ENCODE results near the gene CITED1. TPM values are rescaled to one million over a fixed set of nuclear protein-coding genes. Genes with fewer than 3 reads are reported as not detected.

Gene CITED1
- total RNA-seq, 2 donors from 2014 or later: not detected

GRCh38 chrX:72272868-72273267 is 32.8 kb downstream of the CITED1 start:
- no peak for DNase-seq (ENCODE audit: low spot score)
- intact Hi-C loops (cut with DNase I): no loop called here

GRCh38 chrX:72271812-72272211 is 33.9 kb downstream of the CITED1 start:
- DNase-seq (ENCODE audit: low spot score): no peak
- intact Hi-C loops (cut with DNase I): no loop called here

- intact Hi-C loops (cut with DNase I): no loop called here
- DNase-seq (ENCODE audit: low spot score): no peak
Measured at GRCh38 chrX:72271091-72271788, 34.5 kb downstream of the CITED1 start.

DNA sequence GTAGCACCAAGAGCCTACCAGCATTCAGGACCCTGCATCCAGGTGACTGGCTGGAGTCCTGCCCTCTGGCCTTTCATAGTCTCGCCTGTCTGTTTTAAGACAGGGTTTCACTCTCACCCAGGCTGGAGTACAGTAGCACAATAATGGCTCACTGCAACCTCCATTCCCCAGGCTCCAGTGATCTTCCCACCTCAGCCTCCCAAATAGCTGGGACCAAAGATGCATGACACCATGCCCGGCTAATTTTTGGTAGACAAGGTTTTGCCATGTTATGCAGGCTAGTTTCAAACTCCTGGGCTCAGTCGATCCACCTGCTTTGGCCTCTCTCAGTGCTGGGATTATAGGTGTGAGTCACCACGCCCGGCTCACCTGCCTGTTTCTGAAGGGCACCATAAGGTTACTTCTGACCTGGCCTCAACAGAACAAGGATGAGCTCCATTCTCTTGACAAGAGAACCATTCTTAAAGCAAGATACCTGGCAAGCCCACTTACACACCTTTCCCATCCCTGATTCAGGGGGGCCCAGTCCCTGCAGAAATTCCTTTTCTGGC is 35.3 kb downstream of the CITED1 start:
- intact Hi-C loops (cut with DNase I): no loop called here
- no peak for DNase-seq (ENCODE audit: low spot score)

DNA sequence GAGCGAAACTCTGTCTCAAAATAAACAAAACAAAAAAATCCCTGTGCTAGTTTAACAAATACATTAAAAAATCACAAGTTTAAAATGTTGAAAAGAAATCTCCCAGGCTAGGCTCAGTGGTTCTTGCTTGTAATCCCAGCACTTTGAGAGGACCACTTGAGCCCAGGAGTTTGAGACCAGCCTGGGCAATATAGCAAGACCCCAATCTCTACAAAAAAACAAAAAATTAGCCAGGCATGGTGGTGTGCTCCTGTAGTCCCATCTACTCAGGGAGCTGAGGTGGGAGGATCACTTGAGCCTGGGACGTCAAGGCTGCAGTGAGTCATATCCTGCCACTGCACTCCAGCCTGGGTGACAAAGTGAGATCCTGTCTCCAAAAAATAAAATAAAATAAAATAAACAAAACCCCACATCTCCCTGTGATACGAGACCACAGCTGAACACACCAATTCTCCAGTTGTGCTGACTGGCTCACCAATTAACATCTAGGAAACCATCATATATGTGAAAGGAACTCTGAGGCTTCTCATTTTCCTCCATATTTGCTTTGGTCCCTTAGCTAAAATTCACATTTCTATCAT is 36.0 kb downstream of the CITED1 start:
- DNase-seq (ENCODE audit: low spot score): no peak
- intact Hi-C loops (cut with DNase I): loop anchor here in 1 of 2 donors (5.0 kb wide), 1 partner anchor 1508 kb away; no protein-coding TSS in a partner anchor

DNA sequence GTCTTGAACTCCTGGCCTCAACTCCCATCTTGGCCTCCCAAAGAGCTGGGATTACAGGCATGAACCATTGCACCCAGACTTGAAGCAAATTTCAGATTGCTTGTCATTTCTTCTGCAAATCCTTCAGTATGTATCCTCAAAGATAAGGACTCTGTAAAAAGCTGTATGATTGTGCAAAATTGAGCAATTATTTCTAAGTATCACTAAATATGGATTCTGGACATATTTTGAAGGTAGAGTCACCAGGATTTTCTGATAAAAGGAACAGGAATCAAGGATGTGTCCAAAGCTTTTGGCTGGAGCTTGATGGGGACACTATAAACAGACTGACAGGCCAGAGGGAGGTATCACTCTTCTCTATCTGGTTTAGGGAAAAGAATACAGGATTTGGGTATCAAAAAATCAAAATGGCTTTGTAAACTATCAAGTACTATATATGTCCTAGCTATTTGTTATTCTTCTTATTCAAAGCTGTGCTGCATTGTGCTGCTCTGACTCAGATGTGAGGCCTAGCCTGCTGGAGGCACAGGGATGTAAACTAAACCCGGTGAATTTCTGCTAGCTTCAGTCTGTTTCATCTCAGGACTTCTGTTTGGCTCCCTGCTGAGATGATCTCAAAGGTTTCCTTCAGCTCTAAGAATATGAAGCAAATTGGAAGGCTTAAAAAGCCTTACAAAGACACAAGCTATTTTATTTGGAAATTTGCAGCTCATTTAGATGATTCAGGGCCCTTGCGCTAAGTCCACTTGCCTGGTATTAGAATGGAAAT is 36.9 kb downstream of the CITED1 start:
- no peak for DNase-seq (ENCODE audit: low spot score)
- intact Hi-C loops (cut with DNase I): loop anchor here in 1 of 2 donors (5.0 kb wide), 1 partner anchor 1509 kb away; no protein-coding TSS in a partner anchor

- intact Hi-C loops (cut with DNase I): loop anchor here in 1 of 2 donors (5.0 kb wide), 1 partner anchor 1512 kb away; no protein-coding TSS in a partner anchor
- no peak for DNase-seq (ENCODE audit: low spot score)
Measured at GRCh38 chrX:72265263-72265662, 40.5 kb downstream of the CITED1 start.

DNA sequence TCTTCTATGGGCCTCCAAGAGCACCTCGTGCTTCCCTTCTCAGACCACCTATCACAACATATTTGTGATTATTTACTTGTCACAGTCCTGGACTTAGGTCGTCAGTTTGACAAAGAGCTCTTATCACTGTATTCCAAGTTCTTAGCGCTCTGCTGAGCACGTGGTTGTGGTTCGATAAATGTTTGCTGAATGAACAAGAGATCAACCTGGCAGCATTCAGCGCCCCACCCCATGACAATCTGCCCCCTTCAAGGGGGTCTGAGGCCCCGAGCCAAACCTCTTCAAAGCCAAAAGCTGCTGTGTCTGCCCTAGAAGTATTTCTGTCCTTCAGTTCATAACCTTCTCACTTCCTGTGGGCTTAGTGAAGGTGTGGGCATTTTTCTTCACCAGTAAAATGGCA is 43.6 kb downstream of the CITED1 start:
- intact Hi-C loops (cut with DNase I): no loop called here
- no peak for DNase-seq (ENCODE audit: low spot score)

GRCh38 chrX:72260448-72260847 is 45.3 kb downstream of the CITED1 start:
- intact Hi-C loops (cut with DNase I): no loop called here
- no peak for DNase-seq (ENCODE audit: low spot score)

DNA sequence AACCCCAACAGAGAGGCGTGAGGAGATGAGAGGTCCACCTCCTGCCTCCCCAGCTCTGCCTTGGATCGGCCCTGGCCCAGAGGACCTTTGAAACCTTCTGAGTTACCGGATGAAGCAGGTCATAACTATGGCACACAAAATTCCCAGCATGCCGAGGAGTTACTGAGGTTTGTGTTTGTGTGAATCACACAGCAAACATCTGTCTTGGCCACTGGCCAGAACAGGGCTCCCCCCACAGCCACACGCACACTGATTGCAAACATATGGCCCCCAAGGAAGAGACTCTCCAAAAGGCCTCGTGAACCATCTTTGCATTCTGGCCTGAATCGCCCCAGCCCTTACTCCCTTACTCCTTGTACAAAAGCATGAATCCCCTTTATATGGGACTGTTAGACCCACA is 47.5 kb downstream of the CITED1 start:
- no peak for DNase-seq (ENCODE audit: low spot score)
- intact Hi-C loops (cut with DNase I): loop anchor here in 1 of 2 donors (1.0 kb wide), 1 partner anchor 45 kb away; no protein-coding TSS in a partner anchor

GRCh38 chrX:72255864-72256263 is 49.9 kb downstream of the CITED1 start:
- intact Hi-C loops (cut with DNase I): no loop called here

GRCh38 chrX:72255445-72255844 is 50.3 kb downstream of the CITED1 start:
- intact Hi-C loops (cut with DNase I): no loop called here
- DNase-seq (ENCODE audit: low spot score): no peak

More at GRCh38 chrX:72255864-72256263, 49.9 kb downstream of the CITED1 start:
- no peak for DNase-seq (ENCODE audit: low spot score)

DNA sequence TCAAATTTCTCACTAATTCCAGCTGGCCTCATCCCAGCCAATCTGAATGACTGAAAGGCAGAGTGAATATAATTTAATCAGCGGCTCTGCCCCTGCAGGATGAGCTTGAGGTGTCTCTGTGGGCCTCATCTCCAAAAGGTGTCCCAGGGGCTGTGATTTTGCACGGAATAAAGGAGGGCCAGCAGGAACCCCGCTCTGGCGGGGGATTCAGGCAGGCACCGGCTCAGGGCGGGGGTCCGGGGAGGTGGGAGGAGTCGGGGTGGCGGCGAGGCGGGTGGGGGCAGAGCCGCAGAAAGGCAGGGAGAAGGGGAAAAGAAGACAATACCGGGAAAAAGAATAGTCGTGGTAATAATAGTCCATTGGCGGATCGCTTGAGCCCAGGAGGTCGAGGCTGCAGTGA is 50.9 kb downstream of the CITED1 start:
- DNase-seq (ENCODE audit: low spot score): no peak
- intact Hi-C loops (cut with DNase I): no loop called here

DNA sequence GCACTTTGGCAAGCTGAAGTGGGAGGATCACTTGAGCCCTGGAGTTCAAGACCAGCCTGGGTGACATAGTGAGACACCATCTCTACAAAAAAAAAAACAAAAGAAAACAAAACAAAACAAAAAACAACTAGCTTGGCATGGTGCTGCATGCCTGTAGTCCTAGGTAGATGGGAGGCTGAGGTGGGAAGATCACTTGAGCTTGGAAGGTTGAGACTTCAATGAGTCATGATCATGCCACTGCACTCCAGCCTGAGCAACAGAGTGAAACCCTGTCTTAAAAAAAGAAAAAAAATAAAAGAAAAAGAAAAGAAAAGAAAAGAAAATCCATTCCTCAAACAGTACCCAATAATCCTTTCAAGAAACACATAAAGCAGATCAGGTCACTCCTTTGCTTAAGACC is 52.0 kb downstream of the CITED1 start:
- intact Hi-C loops (cut with DNase I): no loop called here
- DNase-seq (ENCODE audit: low spot score): no peak

Other genes starting within 250 kb of the CITED1 start
- 10 to 100 TPM in 1 of 2 donors, 1 to 10 TPM in 1; 8.9 to 10.7 TPM for gene RTL5, start 174.0 kb downstream of the CITED1 start, total RNA-seq
- 1 to 10 TPM; 7.1 to 8.8 TPM for gene PIN4, start 124.2 kb downstream of the CITED1 start, total RNA-seq
- under 1 TPM; 0.05 to 0.14 TPM for gene ERCC6L, start 66.9 kb downstream of the CITED1 start, total RNA-seq
- gene RPS4X, start 28.7 kb downstream of the CITED1 start, total RNA-seq: 100 to 1,000 TPM; 739 to 780 TPM